HepG2 (cell line): ENCODE results near the gene P2RY11. TPM values are rescaled to one million over a fixed set of nuclear protein-coding genes. Genes with fewer than 3 reads are reported as not detected.

ENCODE experiments used
- DBP ChIP-seq: sonication (generic); formaldehyde crosslinking; IDR thresholded peaks from 2 replicates; pipeline ENCODE4 v1.4.0; 2020; ENCODE audit warnings: missing genetic modification reagents; ENCODE audit errors: not compliant biosample characterization
- GABPA ChIP-seq, 2 experiments: IDR thresholded peaks; 2 replicates each; pipeline ENCODE4 v1.6.1; 2011 to 2016; ENCODE audit warnings: low read depth in 2 of 2, low read length in 1 of 2, missing biosample characterization in 1 of 2, missing genetic modification characterization in 1 of 2
- HHEX ChIP-seq: IDR thresholded peaks from 2 replicates; pipeline ENCODE4 v1.6.1; 2016; ENCODE audit warnings: control low read depth
- MAFF ChIP-seq: IDR thresholded peaks from 2 replicates; pipeline ENCODE4 v1.6.1; 2011; ENCODE audit warnings: low read depth, low read length, improper control_type of control experiment
- MYPOP ChIP-seq: sonication (generic); formaldehyde crosslinking; IDR thresholded peaks from 2 replicates; pipeline ENCODE4 v1.8.1; 2023; ENCODE audit warnings: mild to moderate bottlenecking, moderate library complexity, missing genetic modification reagents
- NR3C1 ChIP-seq: sonication (generic); formaldehyde crosslinking; IDR thresholded peaks from 2 replicates; pipeline ENCODE4 v1.4.0; 2020; ENCODE audit warnings: missing genetic modification reagents
- TAF1 ChIP-seq: sonication (generic); formaldehyde crosslinking; IDR thresholded peaks from 2 replicates; pipeline ENCODE4 v1.4.0; 2020; ENCODE audit warnings: missing genetic modification reagents
- TEF ChIP-seq: sonication (generic); formaldehyde crosslinking; IDR thresholded peaks from 2 replicates; pipeline ENCODE4 v1.5.0; 2020; ENCODE audit warnings: missing genetic modification reagents
- ZNF318 ChIP-seq: sonication (generic); formaldehyde crosslinking; IDR thresholded peaks from 2 replicates; pipeline ENCODE4 v1.4.0; 2020; ENCODE audit warnings: mild to moderate bottlenecking, missing genetic modification reagents
- polyA plus RNA-seq, 8 experiments: library from polyadenylated mRNA; depleted of rRNA in 3 of 8; stranded (reverse) in 7 of 8; unstranded in 1 of 8; fragments of >200 nt; fragmentation: Illumina TruSeq in 4 of 8; extraction: Trizol in 4 of 8; gene quantifications; 2 replicates each; pipeline versions ENCODE4 v1.2.1 to v1.2.3, GENCODE V29; 2011 to 2016; ENCODE audit warnings: low read depth in 4 of 8, missing spikeins in 1 of 8, mixed read lengths in 1 of 8; ENCODE audit not compliant: insufficient read depth in 1 of 8
- total RNA-seq, 5 experiments: library from RNA; depleted of rRNA; stranded (reverse); fragments of >200 nt; fragmentation: Illumina TruSeq; extraction: Trizol; gene quantifications; 2 replicates each; pipeline ENCODE4 v1.2.3, GENCODE V29; 2016; ENCODE audit warnings: low read depth in 1 of 5

The P2RY11 gene
- total and polyA plus RNA-seq, 2 of the 13 experiments (the other 11 are each of a cell fraction or from before 2014, with no cell fraction given): 4.0 to 7.8 TPM

GRCh38 chr19:10152100-10152499, 40.6 kb downstream of the P2RY11 start (continued):
- TF ChIP-seq TEF (CRISPR knock-in tag): no peak
- TF ChIP-seq GABPA (IDR thresholded peaks at IDR 0.05; ENCODE audit: low read depth, low read length): no peak
- no peak for TF ChIP-seq GABPA (CRISPR knock-in tag; IDR thresholded peaks at IDR 0.05; ENCODE audit: low read depth)
- no peak for TF ChIP-seq HHEX (CRISPR knock-in tag)
- TF ChIP-seq DBP (CRISPR knock-in tag): no peak
- TF ChIP-seq TAF1 (CRISPR knock-in tag): no peak
- no peak for TF ChIP-seq NR3C1 (CRISPR knock-in tag)
- TF ChIP-seq MAFF: no peak
- TF ChIP-seq MYPOP (CRISPR knock-in tag): no peak
- TF ChIP-seq ZNF318: no peak
